Natural killer cell (primary cell): Measurements from ENCODE around the gene CENPO. TPM values are rescaled to one million over a fixed set of nuclear protein-coding genes. Genes with fewer than 3 reads are reported as not detected.

ENCODE experiments used
- ATAC-seq, 3 donors: fragments of 150-1000 bp in 2 of 3; fragments of 200-7000 bp in 1 of 3; cut with Tn5 transposase; 1 replicate in 1 of 3; 2 replicates in 2 of 3; pipeline ENCODE4 v1.10.0; 2021; ENCODE audit warnings: mild to moderate bottlenecking in 2 of 3, moderate library complexity in 2 of 3
- DNase-seq, 2 donors: peaks; one replicate each; pipeline versions ENCODE4 v3.0.0 to v3.0.0-alpha.2; 2013 to 2021; ENCODE audit warnings: mixed read lengths in 1 of 2
- H3K27ac ChIP-seq: one replicate; pipeline ENCODE4 v1.5.1; 2013; ENCODE audit warnings: mild to moderate bottlenecking, low read length
- H3K27me3 ChIP-seq: one replicate; pipeline ENCODE4 v1.6.1; 2013; ENCODE audit warnings: low read length; ENCODE audit not compliant: control insufficient read depth, insufficient read depth
- H3K36me3 ChIP-seq: one replicate; pipeline ENCODE4 v1.6.1; 2013; ENCODE audit warnings: low read length; ENCODE audit not compliant: control insufficient read depth, insufficient read depth
- H3K4me1 ChIP-seq: one replicate; pipeline ENCODE4 v1.6.1; 2013; ENCODE audit warnings: low read length; ENCODE audit not compliant: control insufficient read depth, insufficient read depth
- H3K4me3 ChIP-seq: one replicate; pipeline ENCODE4 v1.5.1; 2013; ENCODE audit warnings: low read length
- H3K9me3 ChIP-seq: one replicate; pipeline ENCODE4 v1.6.1; 2013; ENCODE audit warnings: low read length; ENCODE audit not compliant: control insufficient read depth, insufficient read depth
- H3K27ac Mint-ChIP-seq, 2 donors: one replicate each; pipeline ENCODE4 v1.8.0; 2022; ENCODE audit warnings: mild to moderate bottlenecking in 2 of 2, mixed read lengths in 2 of 2, moderate library complexity in 1 of 2
- H3K27me3 Mint-ChIP-seq, 2 donors: one replicate each; pipeline ENCODE4 v1.8.0; 2022; ENCODE audit warnings: low read depth in 2 of 2, mixed read lengths in 2 of 2
- H3K36me3 Mint-ChIP-seq: one replicate; pipeline ENCODE4 v1.8.0; 2022; ENCODE audit warnings: mixed read lengths
- H3K4me1 Mint-ChIP-seq, 2 donors: one replicate each; pipeline ENCODE4 v1.8.0; 2022; ENCODE audit warnings: mixed read lengths in 2 of 2
- H3K4me3 Mint-ChIP-seq: one replicate; pipeline ENCODE4 v1.8.0; 2022; ENCODE audit warnings: mild to moderate bottlenecking, moderate library complexity, mixed read lengths
- H3K9me3 Mint-ChIP-seq, 2 donors: one replicate each; pipeline ENCODE4 v1.8.0; 2022; ENCODE audit warnings: mixed read lengths in 2 of 2
- CTCF ChIP-seq: fragments of 200-600 bp; IDR thresholded peaks from one replicate; pipeline ENCODE4 v1.8.0; 2022; ENCODE audit warnings: antibody characterized with exemption
- WGBS: methylation state at CpG from one replicate; pipeline ENCODE4 v1.1.7; 2013; ENCODE audit warnings: missing lambda C conversion rate; ENCODE audit not compliant: insufficient coverage; 5-methylcytosine and 5-hydroxymethylcytosine counted together
- intact Hi-C: fragments of 100-400 bp; cut with micrococcal nuclease; formaldehyde crosslinking; loops from one replicate; pipeline ENCODE4 v1.14.2; 2022
- total RNA-seq, 4 donors: library from RNA; stranded (reverse); fragments of 120-200 nt in 1 of 4; gene quantifications; one replicate each; pipeline versions ENCODE4 v1.2.3 to v1.2.4, GENCODE V29; 2013 to 2022

CENPO gene
- total RNA-seq, 3 donors from 2014 or later (not counting 1 experiment from before 2014, with no cell fraction given) = 8.1 to 15.1 (median 11.2) TPM

- H3K27ac Mint-ChIP-seq = peak overlapping the region; percentile 44 to 68
Observed at GRCh38 chr2:24763843-24764242, 29.4 kb upstream of the CENPO start.

GRCh38 chr2:24766609-24767008 lies 26.6 kb upstream of the CENPO start:
- H3K27me3 ChIP-seq = no peaks in the 10 kb centered on the region
- DNase-seq (no peak), ATAC-seq (no peak)
- no peak for TF ChIP-seq CTCF
- peak overlapping the region; percentile 60 to 82 for H3K27ac Mint-ChIP-seq
- H3K4me1 Mint-ChIP-seq = peaks cover 26 to 37% of the 10 kb centered on the region in 2 donors
- no peak overlapping the region for H3K4me3 ChIP-seq
- H3K27me3 Mint-ChIP-seq = no peaks in the 10 kb centered on the region
- H3K4me3 Mint-ChIP-seq = no peak overlapping the region
- H3K27ac ChIP-seq = no peak overlapping the region
- intact Hi-C loops = no loop called here
- H3K36me3 Mint-ChIP-seq = peaks cover 23% of the 10 kb centered on the region
- H3K36me3 ChIP-seq = peaks cover 50% of the 10 kb centered on the region
- H3K4me1 ChIP-seq = no peaks in the 10 kb centered on the region
- no peaks in the 10 kb centered on the region for H3K9me3 ChIP-seq
- 61% methylated on average over 6 of the region's 6 CpGs for WGBS
- no peaks in the 10 kb centered on the region for H3K9me3 Mint-ChIP-seq

More at GRCh38 chr2:24763843-24764242, 29.4 kb upstream of the CENPO start:
- Mint-ChIP-seq H3K36me3 (peaks cover 26% of the 10 kb centered on the region), H3K9me3 (no peaks in the 10 kb centered on the region), H3K4me1 (peaks cover 27 to 29% of the 10 kb centered on the region in 2 donors), H3K27me3 (no peaks in the 10 kb centered on the region), H3K4me3 (no peak overlapping the region)
- Histone ChIP-seq H3K9me3 (no peaks in the 10 kb centered on the region), H3K4me1 (no peaks in the 10 kb centered on the region), H3K36me3 (peaks cover 55% of the 10 kb centered on the region), H3K4me3 (no peak overlapping the region), H3K27me3 (no peaks in the 10 kb centered on the region), H3K27ac (no peak overlapping the region)
- intact Hi-C loops = no loop called here
- no peak for TF ChIP-seq CTCF
- no peak for DNase-seq
- no peak for ATAC-seq
- 98% methylated on average over 4 of the region's 4 CpGs for WGBS

- no peaks in the 10 kb centered on the region for H3K27me3 ChIP-seq
- H3K9me3 ChIP-seq = no peaks in the 10 kb centered on the region
- Mint-ChIP-seq H3K27me3 (no peaks in the 10 kb centered on the region), H3K27ac (no peak overlapping the region), H3K9me3 (no peaks in the 10 kb centered on the region), H3K4me1 (peaks cover 26 to 37% of the 10 kb centered on the region in 2 donors), H3K4me3 (no peak overlapping the region), H3K36me3 (peaks cover 21% of the 10 kb centered on the region)
- H3K36me3 ChIP-seq = peaks cover 39% of the 10 kb centered on the region
- intact Hi-C loops = no loop called here
- H3K4me1 ChIP-seq = no peaks in the 10 kb centered on the region
- WGBS = 97% methylated on average over 4 of the region's 5 CpGs
- no peak overlapping the region for H3K27ac ChIP-seq
- no peak overlapping the region for H3K4me3 ChIP-seq
- DNase-seq (no peak), ATAC-seq (no peak)
- no peak for TF ChIP-seq CTCF
Observed at GRCh38 chr2:24768013-24768412, 25.2 kb upstream of the CENPO start.

GRCh38 chr2:24768601-24769000 lies 24.6 kb upstream of the CENPO start:
- DNase-seq (no peak), ATAC-seq (no peak)
- Histone ChIP-seq H3K36me3 (peaks cover 37% of the 10 kb centered on the region), H3K27ac (no peak overlapping the region), H3K4me3 (no peak overlapping the region), H3K4me1 (no peaks in the 10 kb centered on the region), H3K9me3 (no peaks in the 10 kb centered on the region), H3K27me3 (no peaks in the 10 kb centered on the region)
- Mint-ChIP-seq H3K4me1 (peaks cover 26 to 37% of the 10 kb centered on the region in 2 donors), H3K36me3 (peaks cover 21% of the 10 kb centered on the region), H3K27ac (no peak overlapping the region), H3K4me3 (no peak overlapping the region), H3K9me3 (no peaks in the 10 kb centered on the region), H3K27me3 (no peaks in the 10 kb centered on the region)
- intact Hi-C loops = no loop called here
- TF ChIP-seq CTCF = no peak
- WGBS = 93% methylated on average over 7 of the region's 7 CpGs
